GM23338 (cell line): ENCODE results near the gene CABCOCO1. TPM values are rescaled to one million over a fixed set of nuclear protein-coding genes. Genes with fewer than 3 reads are reported as not detected.

ENCODE experiments used
- ATAC-seq: fragments of 200-7000 bp; cut with Tn5 transposase; 3 replicates; pipeline ENCODE4 v1.9.1; 2020
- DNase-seq: peaks from one replicate; pipeline ENCODE4 v3.0.0-alpha.2; 2015; ENCODE audit warnings: low spot score
- H2AFZ ChIP-seq: fragments of 200-600 bp; sonication (generic); 2 replicates; pipeline ENCODE4 v1.8.0; 2016; ENCODE audit warnings: antibody characterized with exemption, mild to moderate bottlenecking, moderate library complexity
- H3F3A ChIP-seq: fragments of 200-600 bp; sonication (generic); replicated peaks from 2 replicates; pipeline ENCODE4 v1.8.0; 2017; ENCODE audit warnings: antibody characterized with exemption, mixed run types, low read depth
- H3K27ac ChIP-seq: fragments of 200-600 bp; sonication (generic); 2 replicates; pipeline ENCODE4 v1.6.1; 2016; ENCODE audit warnings: low read depth
- H3K27me3 ChIP-seq: fragments of 200-600 bp; sonication (generic); 2 replicates; pipeline ENCODE4 v1.8.0; 2016; ENCODE audit warnings: mild to moderate bottlenecking, mixed run types, moderate library complexity; ENCODE audit not compliant: insufficient read depth
- H3K36me3 ChIP-seq: fragments of 200-600 bp; sonication (generic); 2 replicates; pipeline ENCODE4 v1.8.0; 2016; ENCODE audit warnings: mild to moderate bottlenecking; ENCODE audit not compliant: insufficient read depth
- H3K4me1 ChIP-seq: fragments of 200-600 bp; sonication (generic); 2 replicates; pipeline ENCODE4 v1.8.0; 2016; ENCODE audit warnings: mild to moderate bottlenecking, moderate library complexity; ENCODE audit not compliant: insufficient read depth
- H3K4me2 ChIP-seq: fragments of 200-600 bp; sonication (generic); 2 replicates; pipeline ENCODE4 v1.7.1; 2017; ENCODE audit warnings: mixed run types
- H3K4me3 ChIP-seq: fragments of 200-600 bp; sonication (generic); 2 replicates; pipeline ENCODE4 v1.6.1; 2016; ENCODE audit warnings: mixed run types
- H3K79me2 ChIP-seq: fragments of 200-600 bp; sonication (generic); replicated peaks from 2 replicates; pipeline ENCODE4 v1.8.0; 2017; ENCODE audit warnings: mild to moderate bottlenecking; ENCODE audit not compliant: insufficient read depth
- H3K9me2 ChIP-seq: fragments of 200-600 bp; sonication (generic); 2 replicates; pipeline ENCODE4 v1.8.0; 2017; ENCODE audit not compliant: insufficient read depth
- H4K20me1 ChIP-seq: fragments of 200-600 bp; sonication (generic); replicated peaks from 2 replicates; pipeline ENCODE4 v1.8.0; 2017; ENCODE audit warnings: mild to moderate bottlenecking; ENCODE audit not compliant: insufficient read depth
- H3K27ac Mint-ChIP-seq: 2 replicates; pipeline ENCODE4 v1.8.0; 2020; ENCODE audit warnings: inconsistent platforms, mild to moderate bottlenecking, moderate library complexity, mixed read lengths
- H3K27me3 Mint-ChIP-seq: 3 replicates; pipeline ENCODE4 v1.8.0; 2022; ENCODE audit warnings: low read depth, mild to moderate bottlenecking, moderate library complexity, mixed read lengths, inconsistent platforms; ENCODE audit not compliant: insufficient read depth, poor library complexity
- H3K36me3 Mint-ChIP-seq: 3 replicates; pipeline ENCODE4 v1.8.0; 2021; ENCODE audit warnings: low read depth, mild to moderate bottlenecking, inconsistent platforms, moderate library complexity, mixed read lengths
- H3K4me1 Mint-ChIP-seq: 3 replicates; pipeline ENCODE4 v1.8.0; 2020; ENCODE audit warnings: mild to moderate bottlenecking, inconsistent platforms, mixed read lengths
- H3K4me3 Mint-ChIP-seq: 3 replicates; pipeline ENCODE4 v1.8.0; 2021; ENCODE audit warnings: moderate library complexity, mild to moderate bottlenecking, inconsistent platforms, mixed read lengths
- H3K9me3 Mint-ChIP-seq: 3 replicates; pipeline ENCODE4 v1.8.0; 2020; ENCODE audit warnings: moderate library complexity, mild to moderate bottlenecking, inconsistent platforms, mixed read lengths
- CREB1 ChIP-seq: fragments of 250-450 bp; sonication (Bioruptor Pico); IDR thresholded peaks from 2 replicates; pipeline ENCODE4 v1.5.0; 2020; ENCODE audit warnings: low read depth, mild to moderate bottlenecking, moderate library complexity
- ETS1 ChIP-seq: IDR thresholded peaks from 2 replicates; pipeline ENCODE4 v1.6.1; 2016; ENCODE audit warnings: antibody characterized with exemption
- EZH2 ChIP-seq: fragments of 200-600 bp; sonication (generic); IDR thresholded peaks from one replicate; pipeline ENCODE4 v1.8.0; 2017; ENCODE audit warnings: antibody characterized with exemption, mild to moderate bottlenecking, low read depth; ENCODE audit not compliant: unreplicated experiment
- EZH2phosphoT487 ChIP-seq: fragments of 200-600 bp; sonication (generic); IDR thresholded peaks from one replicate; pipeline ENCODE4 v1.8.1; 2018; ENCODE audit warnings: antibody characterized with exemption; ENCODE audit not compliant: unreplicated experiment
- JUNB ChIP-seq: IDR thresholded peaks from one replicate; pipeline ENCODE4 v1.6.1; 2016; ENCODE audit warnings: antibody characterized with exemption; ENCODE audit not compliant: unreplicated experiment
- NANOG ChIP-seq: IDR thresholded peaks from 2 replicates; pipeline ENCODE4 v1.6.1; 2016; ENCODE audit warnings: antibody characterized with exemption, borderline replicate concordance
- STAT1 ChIP-seq: IDR thresholded peaks from one replicate; pipeline ENCODE4 v1.6.1; 2016; ENCODE audit warnings: antibody characterized with exemption; ENCODE audit not compliant: unreplicated experiment
- ZNF114 ChIP-seq: fragments of 250-450 bp; sonication (Bioruptor Pico); IDR thresholded peaks from 2 replicates; pipeline ENCODE4 v1.5.0; 2020; ENCODE audit warnings: mild to moderate bottlenecking, moderate library complexity
- ZNF331 ChIP-seq: fragments of 250-450 bp; sonication (Bioruptor Pico); IDR thresholded peaks from 2 replicates; pipeline ENCODE4 v1.5.0; 2020; ENCODE audit warnings: low read depth, mild to moderate bottlenecking, moderate library complexity
- polyA plus RNA-seq: library from polyadenylated mRNA; unstranded; fragments of >200 nt; fragmentation: Nextera tagmentation; extraction: Ambion mirVana; gene quantifications from 2 replicates; pipeline ENCODE4 v1.2.1, GENCODE V29; 2016
- total RNA-seq: library from RNA; depleted of rRNA; stranded (reverse); fragments of >200 nt; shearing (Covaris generic); gene quantifications from 2 replicates; pipeline ENCODE4 v1.2.3, GENCODE V29; 2014

Gene CABCOCO1
- total and polyA plus RNA-seq, 2 experiments from 2014 or later = not detected

- Mint-ChIP-seq H3K27ac (no peak overlapping the region), H3K4me3 (no peak overlapping the region), H3K9me3 (no peaks in the 10 kb centered on the region; the same call in 2 of the 3 replicates), H3K27me3 (no peaks in the 10 kb centered on the region), H3K36me3 (no peaks in the 10 kb centered on the region), H3K4me1 (no peaks in the 10 kb centered on the region; the same call in 2 of the 3 replicates)
- Histone ChIP-seq H3K27ac (no peak overlapping the region), H3F3A (no peaks in the 10 kb centered on the region), H3K4me3 (no peak overlapping the region), H3K9me2 (no peaks in the 10 kb centered on the region), H3K4me2 (no peak overlapping the region), H3K4me1 (no peaks in the 10 kb centered on the region), H3K27me3 (no peaks in the 10 kb centered on the region), H2AFZ (no peak overlapping the region), H3K36me3 (no peaks in the 10 kb centered on the region), H4K20me1 (no peaks in the 10 kb centered on the region), H3K79me2 (no peaks in the 10 kb centered on the region)
- no peak for TF ChIP-seq NANOG
- TF ChIP-seq ETS1 = no peak
- TF ChIP-seq ZNF331 (CRISPR knock-in tag) = no peak
- no peak for TF ChIP-seq EZH2phosphoT487
- TF ChIP-seq CREB1 (CRISPR knock-in tag) = no peak
- no peak for TF ChIP-seq EZH2
- no peak for TF ChIP-seq ZNF114 (CRISPR knock-in tag)
- TF ChIP-seq STAT1 = no peak
- no peak for DNase-seq
- no peak for ATAC-seq
These were observed 130.2 kb downstream of the CABCOCO1 start for GRCh38 chr10:61792921-61793320.

GRCh38 chr10:61793760-61794703, 131.3 kb downstream of the CABCOCO1 start:
- Mint-ChIP-seq H3K36me3 (no peaks in the 10 kb centered on the region), H3K27me3 (no peaks in the 10 kb centered on the region), H3K4me3 (no peak overlapping the region), H3K27ac (no peak overlapping the region), H3K9me3 (no peaks in the 10 kb centered on the region; the same call in 2 of the 3 replicates), H3K4me1 (no peaks in the 10 kb centered on the region; the same call in 1 of the 3 replicates)
- no peaks in the 10 kb centered on the region for H3K4me1 ChIP-seq
- H3F3A ChIP-seq = no peaks in the 10 kb centered on the region
- H3K4me2 ChIP-seq = no peak overlapping the region
- no peaks in the 10 kb centered on the region for H3K27me3 ChIP-seq
- no peak overlapping the region for H3K4me3 ChIP-seq
- no peaks in the 10 kb centered on the region for H3K36me3 ChIP-seq
- H4K20me1 ChIP-seq = no peaks in the 10 kb centered on the region
- no peak overlapping the region for H3K27ac ChIP-seq
- ATAC-seq (no peak), DNase-seq (no peak)
- TF ChIP-seq CREB1 (CRISPR knock-in tag) (no peak), NANOG (no peak), JUNB (no peak)
- no peak overlapping the region for H2AFZ ChIP-seq
- no peaks in the 10 kb centered on the region; the same call in 1 of the 2 replicates for H3K9me2 ChIP-seq
- no peaks in the 10 kb centered on the region for H3K79me2 ChIP-seq
